Hepatocyte (in vitro differentiated cells): Measurements from ENCODE around the gene RFC5. TPM values are rescaled to one million over a fixed set of nuclear protein-coding genes. Genes with fewer than 3 reads are reported as not detected.

Experiments
- DNase-seq: peaks from one replicate; pipeline ENCODE4 v3.0.0-alpha.2; 2016; ENCODE audit warnings: low spot score
- H2AFZ ChIP-seq: fragments of 200-600 bp; sonication (generic); 2 replicates; pipeline ENCODE4 v1.6.0; 2016; ENCODE audit warnings: antibody characterized with exemption, mild to moderate bottlenecking
- H3K27ac ChIP-seq: fragments of 200-600 bp; sonication (generic); 2 replicates; pipeline ENCODE4 v1.5.1; 2016; ENCODE audit warnings: mild to moderate bottlenecking
- H3K27me3 ChIP-seq: fragments of 200-600 bp; sonication (generic); 2 replicates; pipeline ENCODE4 v1.6.1; 2016
- H3K36me3 ChIP-seq: fragments of 200-600 bp; sonication (generic); replicated peaks from 2 replicates; pipeline ENCODE4 v1.5.1; 2016; ENCODE audit warnings: low read depth; ENCODE audit not compliant: insufficient read depth
- H3K4me1 ChIP-seq: fragments of 200-600 bp; sonication (generic); 2 replicates; pipeline ENCODE4 v1.5.1; 2016; ENCODE audit warnings: mild to moderate bottlenecking, moderate library complexity; ENCODE audit not compliant: insufficient read depth
- H3K4me2 ChIP-seq: fragments of 200-600 bp; sonication (generic); 2 replicates; pipeline ENCODE4 v1.6.0; 2016
- H3K4me3 ChIP-seq: fragments of 200-600 bp; sonication (generic); 2 replicates; pipeline ENCODE4 v1.5.1; 2016; ENCODE audit warnings: mild to moderate bottlenecking
- H3K79me2 ChIP-seq: fragments of 200-600 bp; sonication (generic); 2 replicates; pipeline ENCODE4 v1.6.0; 2017; ENCODE audit warnings: mild to moderate bottlenecking
- H3K9me2 ChIP-seq: fragments of 200-600 bp; sonication (generic); replicated peaks from 2 replicates; pipeline ENCODE4 v1.6.0; 2017; ENCODE audit warnings: mild to moderate bottlenecking; ENCODE audit not compliant: insufficient read depth
- H3K9me3 ChIP-seq: fragments of 200-600 bp; sonication (generic); 2 replicates; pipeline ENCODE4 v1.5.1; 2016; ENCODE audit warnings: low read depth, mild to moderate bottlenecking
- H4K20me1 ChIP-seq: fragments of 200-600 bp; sonication (generic); 2 replicates; pipeline ENCODE4 v1.6.0; 2016; ENCODE audit warnings: mild to moderate bottlenecking; ENCODE audit not compliant: insufficient read depth, poor library complexity, severe bottlenecking
- CTCF ChIP-seq: fragments of 200-600 bp; sonication (generic); IDR thresholded peaks from 2 replicates; pipeline ENCODE4 v1.5.1; 2016; ENCODE audit warnings: antibody characterized with exemption, mild to moderate bottlenecking; ENCODE audit not compliant: poor library complexity
- EZH2 ChIP-seq: fragments of 200-600 bp; sonication (generic); IDR thresholded peaks from 2 replicates; pipeline ENCODE4 v1.6.1; 2016; ENCODE audit warnings: antibody characterized with exemption, mild to moderate bottlenecking, borderline replicate concordance
- EZH2phosphoT487 ChIP-seq: fragments of 200-600 bp; sonication (generic); IDR thresholded peaks from one replicate; pipeline ENCODE4 v1.6.1; 2018; ENCODE audit warnings: antibody characterized with exemption, mild to moderate bottlenecking, low read depth, moderate library complexity; ENCODE audit not compliant: unreplicated experiment, severe bottlenecking
- WGBS: methylation state at CpG from one replicate; pipeline ENCODE4 v1.1.6; 2016; ENCODE audit warnings: low lambda C conversion rate; ENCODE audit errors: missing lambda C conversion rate; 5-methylcytosine and 5-hydroxymethylcytosine counted together
- polyA plus RNA-seq: library from polyadenylated mRNA; unstranded; fragments of >200 nt; fragmentation: Nextera tagmentation; extraction: Ambion mirVana; gene quantifications from 2 replicates; pipeline ENCODE4 v1.2.1, GENCODE V29; 2016
- total RNA-seq: library from RNA; depleted of rRNA; stranded (reverse); fragments of >200 nt; gene quantifications from 2 replicates; pipeline ENCODE4 v1.2.3, GENCODE V29; 2014

RFC5 gene
- total and polyA plus RNA-seq, 2 experiments from 2014 or later, result 12.6 to 18.6 TPM

- no peaks in the 10 kb centered on the region for H3K27me3 ChIP-seq
- H3K9me3 ChIP-seq, result no peaks in the 10 kb centered on the region
- no peaks in the 10 kb centered on the region for H4K20me1 ChIP-seq
- WGBS, result 83% methylated on average over 2 of the region's 2 CpGs
- peaks cover 44% of the 10 kb centered on the region for H3K4me1 ChIP-seq
- no peaks in the 10 kb centered on the region for H3K9me2 ChIP-seq
- H3K36me3 ChIP-seq, result no peaks in the 10 kb centered on the region
- H3K27ac ChIP-seq, result no peak overlapping the region
- H2AFZ ChIP-seq, result no peak overlapping the region
- peak; percentile 52 for DNase-seq
- H3K4me2 ChIP-seq, result no peak overlapping the region
- TF ChIP-seq EZH2phosphoT487, result no peak
- TF ChIP-seq EZH2, result no peak
- peak; percentile 49 for TF ChIP-seq CTCF
- H3K4me3 ChIP-seq, result no peak overlapping the region
- H3K79me2 ChIP-seq, result peaks cover 83% of the 10 kb centered on the region
Observed at GRCh38 chr12:118055144-118055557, 38.6 kb downstream of the RFC5 start.

GRCh38 chr12:118055865-118056773 lies 39.6 kb downstream of the RFC5 start:
- Histone ChIP-seq H3K4me2 (no peak overlapping the region), H3K36me3 (no peaks in the 10 kb centered on the region), H3K79me2 (peaks cover 78% of the 10 kb centered on the region), H3K27ac (peak overlapping the region; percentile 15), H3K4me3 (no peak overlapping the region), H3K9me2 (no peaks in the 10 kb centered on the region), H3K4me1 (peaks cover 45% of the 10 kb centered on the region), H3K27me3 (no peaks in the 10 kb centered on the region), H2AFZ (no peak overlapping the region), H3K9me3 (no peaks in the 10 kb centered on the region), H4K20me1 (no peaks in the 10 kb centered on the region)
- TF ChIP-seq EZH2phosphoT487 (no peak), EZH2 (no peak), CTCF (no peak)
- 78% methylated on average over 13 of the region's 13 CpGs for WGBS
- no peak for DNase-seq

- Histone ChIP-seq H3K79me2 (peaks cover 78% of the 10 kb centered on the region), H3K9me3 (no peaks in the 10 kb centered on the region), H2AFZ (no peak overlapping the region), H3K27ac (no peak overlapping the region), H3K27me3 (no peaks in the 10 kb centered on the region), H3K9me2 (no peaks in the 10 kb centered on the region), H3K4me2 (no peak overlapping the region), H3K4me1 (peaks cover 36% of the 10 kb centered on the region), H3K4me3 (no peak overlapping the region), H3K36me3 (no peaks in the 10 kb centered on the region), H4K20me1 (no peaks in the 10 kb centered on the region)
- no peak for TF ChIP-seq EZH2
- TF ChIP-seq EZH2phosphoT487, result no peak
- TF ChIP-seq CTCF, result no peak
- over 99% methylated on average over 7 of the region's 7 CpGs for WGBS
- DNase-seq, result no peak
Observed at GRCh38 chr12:118058227-118058626, 41.7 kb downstream of the RFC5 start.
